22Rv1 (cell line): ENCODE data around the gene KCNIP4.

Source experiments
- H3K27ac ChIP-seq: fragments of 450-650 bp; 2 replicates; pipeline ENCODE4 v1.5.1; 2017
- ZFX ChIP-seq: fragments of 450-650 bp; IDR thresholded peaks from 2 replicates; pipeline ENCODE4 v1.6.1; 2017; ENCODE audit warnings: antibody characterized with exemption, borderline replicate concordance
- TF ChIP-seq, protein P1 (sequence below): fragments of 450-650 bp; IDR thresholded peaks from 2 replicates; pipeline ENCODE4 v1.5.1; 2017; ENCODE audit warnings: mild to moderate bottlenecking

The KCNIP4 gene

GRCh38 chr4:20857081-20857480 lies 1091.5 kb downstream of the KCNIP4 start:
- H3K27ac ChIP-seq = no peak overlapping the region
- TF ChIP-seq ZFX = no peak
- TF ChIP-seq, protein P1, sequence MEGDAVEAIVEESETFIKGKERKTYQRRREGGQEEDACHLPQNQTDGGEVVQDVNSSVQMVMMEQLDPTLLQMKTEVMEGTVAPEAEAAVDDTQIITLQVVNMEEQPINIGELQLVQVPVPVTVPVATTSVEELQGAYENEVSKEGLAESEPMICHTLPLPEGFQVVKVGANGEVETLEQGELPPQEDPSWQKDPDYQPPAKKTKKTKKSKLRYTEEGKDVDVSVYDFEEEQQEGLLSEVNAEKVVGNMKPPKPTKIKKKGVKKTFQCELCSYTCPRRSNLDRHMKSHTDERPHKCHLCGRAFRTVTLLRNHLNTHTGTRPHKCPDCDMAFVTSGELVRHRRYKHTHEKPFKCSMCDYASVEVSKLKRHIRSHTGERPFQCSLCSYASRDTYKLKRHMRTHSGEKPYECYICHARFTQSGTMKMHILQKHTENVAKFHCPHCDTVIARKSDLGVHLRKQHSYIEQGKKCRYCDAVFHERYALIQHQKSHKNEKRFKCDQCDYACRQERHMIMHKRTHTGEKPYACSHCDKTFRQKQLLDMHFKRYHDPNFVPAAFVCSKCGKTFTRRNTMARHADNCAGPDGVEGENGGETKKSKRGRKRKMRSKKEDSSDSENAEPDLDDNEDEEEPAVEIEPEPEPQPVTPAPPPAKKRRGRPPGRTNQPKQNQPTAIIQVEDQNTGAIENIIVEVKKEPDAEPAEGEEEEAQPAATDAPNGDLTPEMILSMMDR = no peak

DNA sequence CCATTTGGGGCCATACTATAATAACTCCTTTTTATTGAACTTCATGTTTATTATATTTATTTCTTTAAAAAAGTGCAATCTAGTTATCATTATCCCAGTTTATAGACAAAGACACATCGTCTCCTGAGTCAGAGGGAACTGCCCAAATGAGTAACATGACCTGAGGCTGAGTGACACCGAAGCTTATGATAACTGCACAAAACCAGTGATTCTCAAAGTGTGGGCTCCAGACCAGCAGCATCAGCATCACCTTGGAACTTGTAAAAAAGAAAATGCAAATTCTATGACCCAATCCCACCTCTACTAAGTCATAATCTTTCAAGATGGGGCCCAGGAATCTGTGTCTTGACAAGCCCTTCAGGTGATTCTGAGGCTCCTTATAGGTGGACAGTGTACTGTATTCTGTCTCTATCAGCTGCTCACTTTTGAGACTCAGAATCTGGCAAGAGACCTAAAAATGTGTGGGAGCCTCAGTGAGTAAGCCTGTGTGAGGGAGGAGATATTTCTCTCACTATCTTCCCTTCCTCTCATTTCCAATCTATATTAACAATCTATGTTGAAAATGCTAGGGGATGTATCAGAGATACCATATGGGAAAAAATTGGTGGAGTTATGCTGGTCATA lies 1101.3 kb downstream of the KCNIP4 start:
- TF ChIP-seq, protein P1 = no peak
- TF ChIP-seq ZFX = no peak
- no peak overlapping the region for H3K27ac ChIP-seq

DNA sequence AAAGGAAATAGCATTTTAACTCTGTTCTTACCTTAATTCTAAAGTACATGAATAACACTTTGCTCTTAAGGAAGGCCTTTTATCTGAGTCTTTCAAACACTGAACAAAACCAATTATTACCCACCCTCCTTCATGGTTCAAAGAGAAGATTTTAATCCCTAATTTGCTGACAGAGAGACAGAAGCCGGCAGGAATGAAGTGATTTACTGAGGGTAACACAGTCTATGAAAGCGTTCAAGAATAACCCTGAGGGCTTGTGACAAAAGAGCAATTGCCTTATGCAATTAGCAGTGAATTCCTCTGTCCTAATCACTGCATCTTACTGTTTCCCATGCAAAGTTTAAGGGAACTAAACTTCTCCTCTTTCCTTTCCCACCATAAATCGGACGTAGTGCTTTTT lies 1104.3 kb downstream of the KCNIP4 start:
- TF ChIP-seq, protein P1 = no peak
- no peak for TF ChIP-seq ZFX
- H3K27ac ChIP-seq = no peak overlapping the region

- no peak overlapping the region for H3K27ac ChIP-seq
- TF ChIP-seq, protein P1 = no peak
- TF ChIP-seq ZFX = no peak
Measured at GRCh38 chr4:20840648-20841190, 1107.9 kb downstream of the KCNIP4 start.

DNA sequence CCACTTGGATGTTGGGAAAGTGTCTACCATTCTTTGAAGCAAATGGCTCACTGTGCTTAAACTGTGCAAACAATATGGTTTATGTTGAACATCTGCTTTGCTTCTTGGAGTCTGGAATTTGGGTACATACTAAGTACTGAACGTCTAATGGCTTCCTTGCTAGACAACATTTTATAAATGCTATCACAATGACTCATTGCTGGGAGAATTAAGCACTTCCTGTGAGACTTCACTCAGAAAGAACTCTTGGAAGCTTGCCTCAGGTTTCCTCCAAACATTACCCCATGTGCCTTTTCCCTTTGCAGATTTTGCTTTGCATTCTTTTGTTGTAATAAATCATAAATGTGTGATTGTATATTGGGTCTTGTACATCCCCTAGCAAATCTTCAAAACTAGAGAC lies 1108.6 kb downstream of the KCNIP4 start:
- TF ChIP-seq, protein P1 = no peak
- no peak for TF ChIP-seq ZFX
- H3K27ac ChIP-seq = no peak overlapping the region

DNA sequence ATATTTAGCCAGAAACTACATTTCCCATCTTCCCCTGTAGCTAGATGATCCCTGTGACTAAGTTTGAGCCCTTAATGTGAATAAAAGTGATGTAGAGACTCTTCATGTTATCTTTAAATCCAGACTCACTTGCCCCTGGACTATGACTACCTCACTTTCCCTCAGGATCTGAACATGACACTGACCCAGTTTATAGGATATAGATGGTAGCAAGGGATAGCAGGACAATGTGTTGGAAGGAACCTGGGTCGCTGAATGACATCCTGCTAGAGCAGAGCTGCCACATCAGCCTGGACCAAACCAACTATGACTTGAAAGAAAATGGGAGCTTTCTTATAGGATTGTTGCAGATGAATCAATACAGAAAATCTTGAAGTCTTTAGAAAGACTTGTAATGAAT lies 1110.1 kb downstream of the KCNIP4 start:
- H3K27ac ChIP-seq = no peak overlapping the region
- TF ChIP-seq ZFX = no peak
- TF ChIP-seq, protein P1 = no peak

- H3K27ac ChIP-seq = no peak overlapping the region
- TF ChIP-seq, protein P1 = no peak
- no peak for TF ChIP-seq ZFX
Measured at GRCh38 chr4:20832826-20833225, 1115.7 kb downstream of the KCNIP4 start.
